Measurements from ENCODE around the gene ACOT6.
"Not testable (repeated sequence)": the region's sequence is repeated elsewhere in the genome, so short reads cannot be mapped to it uniquely, and the experiment has no call there.

Gene ACOT6

DNA sequence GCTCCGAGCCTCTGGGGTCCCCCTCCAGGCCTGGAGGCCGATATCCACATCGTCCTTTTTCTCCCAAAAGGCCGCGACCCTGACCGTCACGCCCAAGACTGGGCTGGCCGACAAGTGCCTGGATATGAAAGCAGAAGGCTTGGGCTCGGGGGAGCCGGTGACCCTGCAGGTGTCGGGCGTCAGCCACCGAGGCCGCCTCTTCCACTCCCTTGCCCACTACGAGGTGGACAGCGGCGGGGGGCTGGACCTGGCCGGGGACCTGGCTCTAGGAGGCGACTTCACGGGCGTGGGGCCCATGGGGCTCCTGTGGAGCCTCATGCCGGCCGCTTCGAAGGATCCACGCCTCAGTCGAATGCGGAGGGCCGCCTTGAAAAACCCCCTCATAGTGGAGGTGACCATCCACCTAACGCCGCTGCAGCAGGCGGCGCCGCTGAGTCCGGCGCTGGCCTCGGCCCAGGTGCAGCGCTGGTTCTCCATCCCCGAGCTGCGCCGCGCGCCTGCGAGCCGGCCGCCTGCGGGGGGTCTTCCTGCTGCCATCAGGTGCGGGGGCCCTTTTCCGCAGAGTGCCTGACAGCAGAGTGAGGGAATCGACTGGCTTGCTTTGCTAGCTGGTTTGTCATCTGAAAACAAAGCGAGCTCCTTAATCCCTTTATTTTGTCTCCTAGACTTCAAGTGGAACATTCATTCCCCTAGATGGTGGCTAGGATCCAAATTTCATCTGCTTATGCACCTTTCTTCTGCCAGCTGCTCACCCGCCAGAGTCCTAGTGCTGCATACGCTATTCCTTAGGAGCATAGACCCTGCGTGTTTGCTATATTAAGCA is 21.9 kb downstream of the ACOT6 start:
- peak; percentile 41 for DNase-seq (ENCODE audit: extremely low spot score)
- CTCF ChIA-PET, result interaction anchor here (0.6 to 8.3 kb wide), 25 partner anchors 8 to 450 kb away, joined by 3 to 71 read pairs (median 4); partner anchors contain the start of genes ACOT2, ACOT6, ALDH6A1 and DNAL1
- POLR2A ChIA-PET, result no interaction called here
- TF ChIP-seq, protein P1, sequence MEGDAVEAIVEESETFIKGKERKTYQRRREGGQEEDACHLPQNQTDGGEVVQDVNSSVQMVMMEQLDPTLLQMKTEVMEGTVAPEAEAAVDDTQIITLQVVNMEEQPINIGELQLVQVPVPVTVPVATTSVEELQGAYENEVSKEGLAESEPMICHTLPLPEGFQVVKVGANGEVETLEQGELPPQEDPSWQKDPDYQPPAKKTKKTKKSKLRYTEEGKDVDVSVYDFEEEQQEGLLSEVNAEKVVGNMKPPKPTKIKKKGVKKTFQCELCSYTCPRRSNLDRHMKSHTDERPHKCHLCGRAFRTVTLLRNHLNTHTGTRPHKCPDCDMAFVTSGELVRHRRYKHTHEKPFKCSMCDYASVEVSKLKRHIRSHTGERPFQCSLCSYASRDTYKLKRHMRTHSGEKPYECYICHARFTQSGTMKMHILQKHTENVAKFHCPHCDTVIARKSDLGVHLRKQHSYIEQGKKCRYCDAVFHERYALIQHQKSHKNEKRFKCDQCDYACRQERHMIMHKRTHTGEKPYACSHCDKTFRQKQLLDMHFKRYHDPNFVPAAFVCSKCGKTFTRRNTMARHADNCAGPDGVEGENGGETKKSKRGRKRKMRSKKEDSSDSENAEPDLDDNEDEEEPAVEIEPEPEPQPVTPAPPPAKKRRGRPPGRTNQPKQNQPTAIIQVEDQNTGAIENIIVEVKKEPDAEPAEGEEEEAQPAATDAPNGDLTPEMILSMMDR (IDR thresholded peaks at IDR 0.05; ENCODE audit: control extremely low read depth, extremely low read depth, low read depth, missing control alignments), result peak; percentile 30

DNA sequence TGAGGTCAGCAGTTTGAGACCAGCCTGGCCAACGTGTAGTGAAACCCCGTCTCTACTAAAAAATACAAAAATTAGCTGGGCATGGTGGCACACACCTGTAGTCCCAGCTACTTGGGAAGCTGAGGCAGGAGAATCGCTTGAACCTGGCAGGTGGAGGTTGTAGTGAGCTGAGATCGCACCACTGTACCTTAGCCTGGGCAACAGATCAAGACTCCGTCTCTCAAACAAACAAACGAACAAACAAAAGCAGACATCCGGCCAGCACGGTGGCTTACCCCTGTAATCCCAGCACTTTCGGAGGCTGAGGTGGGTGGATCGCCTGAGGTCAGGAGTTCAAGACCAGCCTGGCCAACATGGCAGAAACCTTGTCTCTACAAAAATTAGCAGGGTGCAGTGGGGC is 24.0 kb downstream of the ACOT6 start:
- CTCF ChIA-PET, result interaction anchor here (8.3 kb wide), 1 partner anchor 129 kb away, joined by 71 read pairs; no protein-coding TSS in a partner anchor
- POLR2A ChIA-PET; DNase-seq (ENCODE audit: extremely low spot score): not testable (repeated sequence)

DNA sequence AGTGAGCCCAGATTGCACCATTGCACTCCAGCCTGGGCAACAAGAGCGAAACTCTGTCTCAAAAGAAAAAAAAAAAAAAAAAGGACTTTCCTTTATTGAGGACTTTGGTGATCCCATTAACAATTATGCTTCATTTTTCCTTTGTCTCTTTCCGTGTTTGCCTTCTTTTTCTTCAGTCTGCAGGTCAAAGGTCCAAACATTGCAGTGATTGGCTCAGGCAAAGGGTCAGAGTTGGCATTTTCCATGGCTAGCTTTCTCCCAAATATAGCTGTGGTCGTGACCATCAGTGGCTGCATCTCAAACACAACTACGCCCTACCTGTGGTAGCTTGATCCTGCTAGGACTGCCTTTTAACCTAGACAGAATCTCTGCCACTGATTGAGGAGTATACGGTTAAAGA is 25.5 kb downstream of the ACOT6 start:
- ChIA-PET POLR2A (interaction anchor here (0.7 kb wide), 1 partner anchor 147 kb away, joined by 6 read pairs; the partner anchor contains the start of gene RIOX1), CTCF (interaction anchor here (1.2 to 8.3 kb wide), 4 partner anchors 13 to 131 kb away, joined by 6 to 71 read pairs (median 6); no protein-coding TSS in a partner anchor)
- TF ChIP-seq, protein P1 (IDR thresholded peaks at IDR 0.05; ENCODE audit: control extremely low read depth, extremely low read depth, low read depth, missing control alignments), result no peak
- no peak for DNase-seq (ENCODE audit: extremely low spot score)

DNA sequence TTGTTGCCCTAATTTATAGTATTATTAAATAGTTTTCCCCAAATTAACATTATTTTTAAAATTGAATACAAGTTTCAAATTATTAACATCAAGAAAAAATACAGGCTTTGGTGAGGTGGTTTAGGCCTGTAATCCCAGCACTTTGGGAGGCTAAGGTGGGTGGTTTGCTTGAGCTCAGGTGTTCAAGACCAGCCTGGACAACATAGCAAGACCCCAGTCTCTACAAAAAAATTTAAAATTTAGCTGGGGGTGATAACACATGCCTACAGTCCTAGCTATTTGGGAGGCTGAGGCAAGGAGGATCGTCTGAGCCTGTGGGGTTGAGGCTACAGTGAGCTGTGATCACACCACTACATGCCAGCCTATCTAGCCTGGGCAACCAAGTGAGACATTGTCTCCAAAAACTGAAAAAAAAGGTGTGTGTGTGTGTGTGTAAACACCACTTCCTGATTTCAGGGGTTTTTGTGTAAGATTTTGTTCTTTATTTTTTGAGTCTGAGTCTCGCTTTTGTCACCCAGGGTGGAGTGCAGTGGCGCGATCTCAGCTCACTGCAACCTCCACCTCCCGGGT is 28.6 kb downstream of the ACOT6 start:
- CTCF ChIA-PET, result interaction anchor here (1.1 to 1.6 kb wide), 3 partner anchors 12 to 48 kb away, joined by 3 to 4 read pairs (median 3); no protein-coding TSS in a partner anchor
- POLR2A ChIA-PET, result no interaction called here
- no peak for DNase-seq (ENCODE audit: extremely low spot score)
- TF ChIP-seq, protein P1 (IDR thresholded peaks at IDR 0.05; ENCODE audit: control extremely low read depth, extremely low read depth, low read depth, missing control alignments), result no peak

DNA sequence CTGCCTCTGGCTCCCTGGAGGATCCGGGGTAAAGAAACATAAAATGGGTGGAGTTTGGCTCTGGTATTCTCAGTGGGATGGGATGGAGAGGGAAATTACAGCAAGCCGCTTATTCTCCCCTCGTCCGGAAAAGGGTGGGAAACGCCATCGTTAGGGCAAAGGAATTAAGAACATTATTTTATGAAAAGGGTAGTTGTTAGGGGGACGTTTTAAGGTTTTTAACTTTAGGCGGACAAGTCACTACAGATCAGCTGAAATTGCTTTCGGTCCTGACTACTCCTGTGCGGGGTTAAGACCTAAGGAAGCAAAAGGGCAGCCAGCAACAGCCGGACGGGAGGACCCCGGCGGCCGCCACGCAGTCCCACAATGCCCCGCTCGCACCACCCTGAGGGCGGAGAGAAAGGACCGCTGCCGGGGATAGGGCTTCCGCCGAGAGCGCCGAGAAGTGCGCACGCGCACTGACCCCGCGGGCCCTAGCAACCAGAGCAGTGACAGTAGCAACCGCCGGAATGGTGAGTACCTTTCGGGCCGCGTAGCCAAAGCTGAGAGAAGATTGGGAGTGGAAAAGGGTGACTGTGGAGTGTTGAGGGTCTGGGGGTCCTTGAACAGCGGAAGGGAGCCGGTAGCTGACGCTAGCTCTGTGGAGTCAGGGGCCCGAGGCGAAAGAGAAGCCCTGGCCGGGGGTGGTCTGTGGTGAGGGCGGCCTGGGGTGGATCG is 32.4 kb downstream of the ACOT6 start, which contains the start of gene DNAL1:
TSS of gene DNAL1 (plus strand) at position 456 of the 717 bp plus-strand sequence. CDS start at position 510, 54 bp downstream.
- CTCF ChIA-PET, result interaction anchor here (0.7 to 5.1 kb wide), 3 partner anchors 11 to 52 kb away, joined by 3 to 23 read pairs (median 9); no protein-coding TSS in a partner anchor
- peak; percentile 99 for DNase-seq (ENCODE audit: extremely low spot score)
- TF ChIP-seq, protein P1 (IDR thresholded peaks at IDR 0.05; ENCODE audit: control extremely low read depth, extremely low read depth, low read depth, missing control alignments), result no peak

DNA sequence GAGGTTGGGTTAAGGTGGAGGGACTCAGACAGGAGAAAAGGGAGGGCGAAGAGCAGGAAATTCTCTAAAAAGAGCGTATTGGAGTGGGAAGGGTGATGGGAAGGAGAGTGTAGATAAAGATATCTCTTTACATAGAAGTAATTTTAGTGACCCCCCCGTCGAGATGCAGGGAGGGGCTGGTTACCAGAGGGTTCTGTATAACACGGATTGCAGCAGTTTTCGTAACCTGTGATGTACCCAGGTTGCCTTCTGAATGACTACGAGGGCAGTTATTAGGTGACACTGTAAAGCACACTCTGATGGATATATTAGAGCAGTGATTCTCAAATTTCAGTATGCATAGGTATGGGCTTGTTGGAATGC is 32.9 kb downstream of the ACOT6 start:
- ChIA-PET POLR2A (no interaction called here), CTCF (interaction anchor here (1.6 to 5.1 kb wide), 2 partner anchors 11 to 12 kb away, joined by 9 to 23 read pairs; no protein-coding TSS in a partner anchor)
- DNase-seq (ENCODE audit: extremely low spot score), result no peak
- TF ChIP-seq, protein P1 (IDR thresholded peaks at IDR 0.05; ENCODE audit: control extremely low read depth, extremely low read depth, low read depth, missing control alignments), result no peak

More for the DNA sequence above, 32.4 kb downstream of the ACOT6 start, which contains the start of gene DNAL1:
- POLR2A ChIA-PET, result no interaction called here
